SK-N-SH treated with all-trans-retinoic acid at 6 μM for 48 hours (cell line): ENCODE data around the gene C22orf15.

Experiments
- ATAC-seq: fragments of 200-7000 bp; cut with Tn5 transposase; 3 replicates; pipeline ENCODE4 v1.9.1; 2020; ENCODE audit warnings: mild to moderate bottlenecking, moderate library complexity
- BACH2 ChIP-seq: fragments of 250-450 bp; sonication (Bioruptor Pico); IDR thresholded peaks from 2 replicates; pipeline ENCODE4 v1.9.0; 2021; ENCODE audit warnings: mild to moderate bottlenecking, borderline replicate concordance
- CREB5 ChIP-seq: fragments of 250-450 bp; sonication (Bioruptor Pico); IDR thresholded peaks from 2 replicates; pipeline ENCODE4 v1.5.1; 2020; ENCODE audit warnings: low read depth, mild to moderate bottlenecking, moderate library complexity
- CSDC2 ChIP-seq: fragments of 250-450 bp; sonication (Bioruptor Pico); IDR thresholded peaks from 2 replicates; pipeline ENCODE4 v1.5.0; 2020; ENCODE audit warnings: mild to moderate bottlenecking, moderate library complexity
- CSRNP3 ChIP-seq: fragments of 250-450 bp; sonication (Bioruptor Pico); IDR thresholded peaks from 2 replicates; pipeline ENCODE4 v1.5.1; 2021; ENCODE audit warnings: mild to moderate bottlenecking, moderate library complexity
- ESRRG ChIP-seq: fragments of 250-450 bp; sonication (Bioruptor Pico); IDR thresholded peaks from 2 replicates; pipeline ENCODE4 v1.6.1; 2021; ENCODE audit warnings: mild to moderate bottlenecking
- ISL1 ChIP-seq: fragments of 250-450 bp; sonication (Bioruptor Pico); IDR thresholded peaks from 2 replicates; pipeline ENCODE4 v2.1.2; 2022; ENCODE audit warnings: mild to moderate bottlenecking, moderate library complexity
- OSR1 ChIP-seq: fragments of 250-450 bp; sonication (Bioruptor Pico); IDR thresholded peaks from 2 replicates; pipeline ENCODE4 v1.8.0; 2022; ENCODE audit warnings: moderate library complexity, mild to moderate bottlenecking, inconsistent platforms
- PATZ1 ChIP-seq: fragments of 250-450 bp; sonication (Bioruptor Pico); IDR thresholded peaks from 2 replicates; pipeline ENCODE4 v1.8.0; 2020; ENCODE audit warnings: mild to moderate bottlenecking, moderate library complexity, borderline replicate concordance
- POU6F1 ChIP-seq: fragments of 250-450 bp; sonication (Bioruptor Pico); IDR thresholded peaks from 2 replicates; pipeline ENCODE4 v1.8.0; 2021; ENCODE audit warnings: low read depth, mild to moderate bottlenecking, moderate library complexity, borderline replicate concordance
- PPARA ChIP-seq: fragments of 250-450 bp; sonication (Bioruptor Pico); IDR thresholded peaks from 2 replicates; pipeline ENCODE4 v1.5.0; 2020; ENCODE audit warnings: mild to moderate bottlenecking, borderline replicate concordance
- RARB ChIP-seq: fragments of 250-450 bp; sonication (Bioruptor Pico); IDR thresholded peaks from 2 replicates; pipeline ENCODE4 v1.8.0; 2021; ENCODE audit warnings: mild to moderate bottlenecking, moderate library complexity
- SNAI2 ChIP-seq: fragments of 250-450 bp; sonication (Bioruptor Pico); IDR thresholded peaks from 2 replicates; pipeline ENCODE4 v1.5.0; 2020; ENCODE audit warnings: mild to moderate bottlenecking, moderate library complexity
- TCF4 ChIP-seq: fragments of 250-450 bp; sonication (Bioruptor Pico); IDR thresholded peaks from 2 replicates; pipeline ENCODE4 v1.8.0; 2021; ENCODE audit warnings: mild to moderate bottlenecking, moderate library complexity, borderline replicate concordance
- TOX ChIP-seq: fragments of 250-450 bp; sonication (Bioruptor Pico); IDR thresholded peaks from 2 replicates; pipeline ENCODE4 v1.8.0; 2021; ENCODE audit warnings: mild to moderate bottlenecking, moderate library complexity, borderline replicate concordance
- TSHZ2 ChIP-seq: fragments of 250-450 bp; sonication (Bioruptor Pico); IDR thresholded peaks from 2 replicates; pipeline ENCODE4 v1.5.0; 2020; ENCODE audit warnings: mild to moderate bottlenecking, moderate library complexity
- ZC3H10 ChIP-seq: fragments of 250-450 bp; sonication (Bioruptor Pico); IDR thresholded peaks from 2 replicates; pipeline ENCODE4 v1.5.1; 2021; ENCODE audit warnings: mild to moderate bottlenecking, moderate library complexity
- ZFP3 ChIP-seq: fragments of 250-450 bp; sonication (Bioruptor Pico); IDR thresholded peaks from 2 replicates; pipeline ENCODE4 v1.5.0; 2020; ENCODE audit warnings: mild to moderate bottlenecking, moderate library complexity
- ZFP30 ChIP-seq: fragments of 450-650 bp; formaldehyde crosslinking; IDR thresholded peaks from 2 replicates; pipeline ENCODE4 v1.5.0; 2022; ENCODE audit warnings: mild to moderate bottlenecking, moderate library complexity
- ZNF565 ChIP-seq: fragments of 450-650 bp; formaldehyde crosslinking; conservative IDR thresholded peaks from 2 replicates; pipeline ENCODE4 v1.5.0; 2020; ENCODE audit warnings: low read depth, mild to moderate bottlenecking, moderate library complexity
- ZNF70 ChIP-seq: fragments of 450-650 bp; formaldehyde crosslinking; IDR thresholded peaks from 2 replicates; pipeline ENCODE4 v1.5.0; 2020; ENCODE audit warnings: mild to moderate bottlenecking, moderate library complexity
- ZNF8 ChIP-seq: fragments of 450-650 bp; formaldehyde crosslinking; IDR thresholded peaks from 2 replicates; pipeline ENCODE4 v1.5.0; 2020; ENCODE audit warnings: mild to moderate bottlenecking, moderate library complexity

C22orf15 gene

GRCh38 chr22:23774114-23774921 is 11.5 kb downstream of the C22orf15 start:
- ATAC-seq = no peak
- TF ChIP-seq ESRRG (CRISPR knock-in tag) = no peak
- no peak for TF ChIP-seq CSDC2 (CRISPR knock-in tag)
- TF ChIP-seq OSR1 (CRISPR knock-in tag) = no peak
- no peak for TF ChIP-seq ISL1 (CRISPR knock-in tag)
- TF ChIP-seq ZNF70 (CRISPR knock-in tag) = no peak
- no peak for TF ChIP-seq ZC3H10 (CRISPR knock-in tag)
- TF ChIP-seq TOX (CRISPR knock-in tag) = no peak
- no peak for TF ChIP-seq RARB (CRISPR knock-in tag)
- no peak for TF ChIP-seq ZFP3 (CRISPR knock-in tag)
- TF ChIP-seq PPARA = no peak
- TF ChIP-seq ZNF565 (CRISPR knock-in tag) = no peak
- no peak for TF ChIP-seq POU6F1 (CRISPR knock-in tag)
- no peak for TF ChIP-seq ZFP30 (CRISPR knock-in tag)
- TF ChIP-seq TSHZ2 = no peak
- no peak for TF ChIP-seq PATZ1 (CRISPR knock-in tag)
- no peak for TF ChIP-seq CREB5 (CRISPR knock-in tag)
- TF ChIP-seq ZNF8 (CRISPR knock-in tag) = no peak
- no peak for TF ChIP-seq TCF4 (CRISPR knock-in tag)
- no peak for TF ChIP-seq SNAI2

GRCh38 chr22:23774922-23775436 is 12.2 kb downstream of the C22orf15 start:
- no peak for ATAC-seq
- TF ChIP-seq ZNF70 (CRISPR knock-in tag) (no peak), TCF4 (CRISPR knock-in tag) (no peak), CSRNP3 (CRISPR knock-in tag) (no peak), RARB (CRISPR knock-in tag) (no peak), SNAI2 (no peak), BACH2 (CRISPR knock-in tag) (no peak), POU6F1 (CRISPR knock-in tag) (no peak), ZFP30 (CRISPR knock-in tag) (no peak), PPARA (no peak), CREB5 (CRISPR knock-in tag) (no peak)
